BLaER1 (cell line): ENCODE measurements around the gene PXYLP1.
A peak's percentile ranks its signal among the peaks of the same experiment; 100 is the strongest.

Source experiments
- H3K27ac ChIP-seq: shearing (Covaris generic); formaldehyde crosslinking; 2 replicates; pipeline ENCODE4 v1.8.1; 2022
- H3K27me3 ChIP-seq: shearing (Covaris generic); formaldehyde crosslinking; 2 replicates; pipeline ENCODE4 v1.8.1; 2022
- H3K36me3 ChIP-seq: shearing (Covaris generic); formaldehyde crosslinking; 2 replicates; pipeline ENCODE4 v1.8.1; 2022
- H3K4me1 ChIP-seq: shearing (Covaris generic); formaldehyde crosslinking; 2 replicates; pipeline ENCODE4 v1.8.1; 2022
- H3K4me2 ChIP-seq: shearing (Covaris generic); formaldehyde crosslinking; 2 replicates; pipeline ENCODE4 v1.8.1; 2022
- H3K4me3 ChIP-seq: shearing (Covaris generic); formaldehyde crosslinking; 2 replicates; pipeline ENCODE4 v1.8.1; 2022
- H3K9ac ChIP-seq: shearing (Covaris generic); formaldehyde crosslinking; 2 replicates; pipeline ENCODE4 v1.8.1; 2022
- H3K9me3 ChIP-seq: shearing (Covaris generic); formaldehyde crosslinking; 2 replicates; pipeline ENCODE4 v1.8.1; 2022
- H4K20me1 ChIP-seq: shearing (Covaris generic); formaldehyde crosslinking; 2 replicates; pipeline ENCODE4 v1.8.1; 2022
- Cebpa-rat ChIP-seq: shearing (Covaris generic); IDR thresholded peaks from 2 replicates; pipeline ENCODE4 v1.8.1; 2022

PXYLP1 gene

GRCh38 chr3:141237701-141238521, 6.3 kb downstream of the PXYLP1 start:
- Histone ChIP-seq H3K4me1 (peaks cover 65% of the 10 kb centered on the region), H3K36me3 (peaks cover 36% of the 10 kb centered on the region), H3K9me3 (no peaks in the 10 kb centered on the region), H3K9ac (no peak overlapping the region), H3K4me2 (peak overlapping the region; percentile 23), H3K4me3 (no peak overlapping the region), H4K20me1 (peaks cover 10% of the 10 kb centered on the region; the same call in 1 of the 2 replicates), H3K27me3 (no peaks in the 10 kb centered on the region; the same call in 1 of the 2 replicates), H3K27ac (no peak overlapping the region)
- TF ChIP-seq Cebpa-rat, result no peak

- Histone ChIP-seq H3K27me3 (no peaks in the 10 kb centered on the region), H3K36me3 (peaks cover 43% of the 10 kb centered on the region), H4K20me1 (0 out of 2 replicates have a peak, but pooled peaks cover 5% of the 10 kb centered on the region), H3K9ac (no peak overlapping the region), H3K4me2 (peak overlapping the region; percentile 76), H3K4me1 (peaks cover 51% of the 10 kb centered on the region), H3K9me3 (no peaks in the 10 kb centered on the region), H3K27ac (no peak overlapping the region), H3K4me3 (no peak overlapping the region)
- TF ChIP-seq Cebpa-rat, result no peak
Observed at GRCh38 chr3:141239511-141240281, 8.1 kb downstream of the PXYLP1 start.

GRCh38 chr3:141240286-141240685, 8.7 kb downstream of the PXYLP1 start:
- Histone ChIP-seq H3K9me3 (no peaks in the 10 kb centered on the region), H4K20me1 (0 out of 2 replicates have a peak, but pooled peaks cover 5% of the 10 kb centered on the region), H3K4me3 (no peak overlapping the region), H3K4me1 (peaks cover 51% of the 10 kb centered on the region), H3K4me2 (peak overlapping the region; percentile 76), H3K9ac (no peak overlapping the region), H3K27me3 (no peaks in the 10 kb centered on the region), H3K27ac (peak overlapping the region; percentile 63), H3K36me3 (peaks cover 39% of the 10 kb centered on the region)
- no peak for TF ChIP-seq Cebpa-rat

GRCh38 chr3:141240687-141241615, 9.3 kb downstream of the PXYLP1 start:
- H3K27me3 ChIP-seq, result no peaks in the 10 kb centered on the region
- H3K4me3 ChIP-seq, result no peak overlapping the region
- no peak for TF ChIP-seq Cebpa-rat
- H3K4me2 ChIP-seq, result peak overlapping the region; percentile 76
- peaks cover 32% of the 10 kb centered on the region for H3K36me3 ChIP-seq
- H4K20me1 ChIP-seq, result 0 out of 2 replicates have a peak, but pooled peaks cover 5% of the 10 kb centered on the region
- H3K4me1 ChIP-seq, result peaks cover 45% of the 10 kb centered on the region
- no peak overlapping the region for H3K9ac ChIP-seq
- peak overlapping the region; percentile 63 for H3K27ac ChIP-seq
- no peaks in the 10 kb centered on the region for H3K9me3 ChIP-seq

GRCh38 chr3:141241616-141242376, 10.2 kb downstream of the PXYLP1 start:
- no peak overlapping the region for H3K4me3 ChIP-seq
- H3K27me3 ChIP-seq, result no peaks in the 10 kb centered on the region
- peaks cover 38% of the 10 kb centered on the region for H3K4me1 ChIP-seq
- no peaks in the 10 kb centered on the region for H3K9me3 ChIP-seq
- 0 out of 2 replicates have a peak, but pooled peaks cover 6% of the 10 kb centered on the region for H4K20me1 ChIP-seq
- no peak for TF ChIP-seq Cebpa-rat
- H3K27ac ChIP-seq, result no peak overlapping the region
- H3K9ac ChIP-seq, result no peak overlapping the region
- H3K36me3 ChIP-seq, result peaks cover 30% of the 10 kb centered on the region
- H3K4me2 ChIP-seq, result peak overlapping the region; percentile 76

- Histone ChIP-seq H3K9ac (no peak overlapping the region), H4K20me1 (0 out of 2 replicates have a peak, but pooled peaks cover 10% of the 10 kb centered on the region), H3K4me1 (peaks cover 37% of the 10 kb centered on the region), H3K27me3 (no peaks in the 10 kb centered on the region), H3K9me3 (no peaks in the 10 kb centered on the region), H3K36me3 (peaks cover 33% of the 10 kb centered on the region), H3K4me2 (no peak overlapping the region), H3K27ac (no peak overlapping the region), H3K4me3 (no peak overlapping the region)
- no peak for TF ChIP-seq Cebpa-rat
Observed at GRCh38 chr3:141242377-141243092, 10.9 kb downstream of the PXYLP1 start.

GRCh38 chr3:141243271-141243707, 11.7 kb downstream of the PXYLP1 start:
- no peak for TF ChIP-seq Cebpa-rat
- Histone ChIP-seq H4K20me1 (0 out of 2 replicates have a peak, but pooled peaks cover 10% of the 10 kb centered on the region), H3K4me2 (no peak overlapping the region), H3K36me3 (peaks cover 30% of the 10 kb centered on the region), H3K27me3 (no peaks in the 10 kb centered on the region), H3K4me1 (peaks cover 30% of the 10 kb centered on the region), H3K4me3 (no peak overlapping the region), H3K27ac (no peak overlapping the region), H3K9ac (no peak overlapping the region), H3K9me3 (no peaks in the 10 kb centered on the region)
